Skeletal muscle cell (primary cell): ENCODE measurements around the gene ZNF525.
"Not testable (repeated sequence)": the region's sequence is repeated elsewhere in the genome, so short reads cannot be mapped to it uniquely, and the experiment has no call there.

ENCODE experiments used
- DNase-seq: peaks from one replicate; pipeline ENCODE4 v3.0.0-alpha.2; 2010; ENCODE audit warnings: low read depth
- H3K4me3 ChIP-seq: 2 replicates; pipeline ENCODE4 v1.5.1; 2011; ENCODE audit warnings: low read depth, mild to moderate bottlenecking, control low read depth, low read length, moderate library complexity

The ZNF525 gene

GRCh38 chr19:53365134-53365898 lies at the start of gene ZNF525:
ZNF525 (plus strand) TSS chr19:53365705; CDS start chr19:53372282, 6,577 bp downstream.
- peak within 1 kb of the TSS; percentile 79 for H3K4me3 ChIP-seq
- peak; percentile 28 for DNase-seq

GRCh38 chr19:53328967-53329366 lies 36.5 kb upstream of the ZNF525 start:
- no peak overlapping the region for H3K4me3 ChIP-seq

GRCh38 chr19:53332484-53332883 lies 33.0 kb upstream of the ZNF525 start:
- no peak for DNase-seq
- no peak overlapping the region for H3K4me3 ChIP-seq

More at GRCh38 chr19:53328967-53329366, 36.5 kb upstream of the ZNF525 start:
- no peak for DNase-seq

- peak overlapping the region; percentile 81 for H3K4me3 ChIP-seq
- DNase-seq: peak; percentile 3
Measured at GRCh38 chr19:53333066-53333462, 32.4 kb upstream of the ZNF525 start.

- peak; percentile 74 for DNase-seq
- H3K4me3 ChIP-seq: peak within 1 kb of the TSS; percentile 81
Measured at GRCh38 chr19:53333463-53334449, 31.7 kb upstream of the ZNF525 start, which contains the start of gene ZNF845. ZNF845 (plus strand) TSS chr19:53333749; CDS start chr19:53341308, 7,559 bp downstream.

- not testable (repeated sequence) for H3K4me3 ChIP-seq, DNase-seq
Measured at GRCh38 chr19:53344403-53344802, 21.1 kb upstream of the ZNF525 start.

GRCh38 chr19:53355739-53356138 lies 9.8 kb upstream of the ZNF525 start:
- DNase-seq: no peak
- H3K4me3 ChIP-seq: no peak overlapping the region

- no peak for DNase-seq
Measured at GRCh38 chr19:53357821-53358581, 7.5 kb upstream of the ZNF525 start.

GRCh38 chr19:53360056-53360455 lies 5.4 kb upstream of the ZNF525 start:
- H3K4me3 ChIP-seq, DNase-seq: not testable (repeated sequence)

More at GRCh38 chr19:53357821-53358581, 7.5 kb upstream of the ZNF525 start:
- H3K4me3 ChIP-seq: no peak overlapping the region

- DNase-seq: no peak
- H3K4me3 ChIP-seq: peak overlapping the region; percentile 79
Measured at GRCh38 chr19:53365899-53366493, 491 bp downstream of the ZNF525 start.

GRCh38 chr19:53372196-53372595 lies 6.7 kb downstream of the ZNF525 start:
- H3K4me3 ChIP-seq: no peak overlapping the region
- no peak for DNase-seq

GRCh38 chr19:53374288-53374687 lies 8.8 kb downstream of the ZNF525 start:
- no peak for DNase-seq
- H3K4me3 ChIP-seq: no peak overlapping the region

- DNase-seq: no peak
- H3K4me3 ChIP-seq: no peak overlapping the region
Measured at GRCh38 chr19:53374743-53375142, 9.2 kb downstream of the ZNF525 start.

GRCh38 chr19:53381376-53381775 lies 15.9 kb downstream of the ZNF525 start:
- no peak for DNase-seq
- H3K4me3 ChIP-seq: no peak overlapping the region

GRCh38 chr19:53388168-53388567 lies 22.7 kb downstream of the ZNF525 start:
- no peak for DNase-seq
- no peak overlapping the region for H3K4me3 ChIP-seq

- DNase-seq: no peak
- H3K4me3 ChIP-seq: no peak overlapping the region
Measured at GRCh38 chr19:53388904-53389303, 23.4 kb downstream of the ZNF525 start.

GRCh38 chr19:53389571-53389970 lies 24.1 kb downstream of the ZNF525 start:
- no peak for DNase-seq
- no peak overlapping the region for H3K4me3 ChIP-seq

- no peak for DNase-seq
- no peak overlapping the region for H3K4me3 ChIP-seq
Measured at GRCh38 chr19:53389978-53390377, 24.5 kb downstream of the ZNF525 start.

- H3K4me3 ChIP-seq: peak overlapping the region; percentile 81
- DNase-seq: no peak
Measured at GRCh38 chr19:53394522-53394973, 29.0 kb downstream of the ZNF525 start.
